Peyer's patch (tissue), 4 donors: ENCODE results near the gene TMPRSS11B. TPM values are rescaled to one million over a fixed set of nuclear protein-coding genes. Genes with fewer than 3 reads are reported as not detected.

Experiments
- DNase-seq, 3 donors: peaks; one replicate each; pipeline ENCODE4 v3.0.0-alpha.2; 2017 to 2019
- H3K27ac ChIP-seq, 4 donors: fragments of 200-600 bp; sonication (generic); one replicate each; pipeline ENCODE4 v1.5.1; 2016 to 2019
- H3K27me3 ChIP-seq, 2 donors: fragments of 200-600 bp; sonication (generic); one replicate each; pipeline ENCODE4 v1.5.1; 2019
- H3K36me3 ChIP-seq, 3 donors: fragments of 200-600 bp; sonication (generic); one replicate each; pipeline ENCODE4 v1.5.1; 2016 to 2019
- H3K4me1 ChIP-seq, 4 donors: fragments of 200-600 bp; sonication (generic); one replicate each; pipeline ENCODE4 v1.5.1; 2016 to 2019
- H3K4me3 ChIP-seq, 4 donors: fragments of 200-600 bp; sonication (generic); 1 replicate in 3 of 4; 2 replicates in 1 of 4; pipeline ENCODE4 v1.5.1; 2016 to 2019; ENCODE audit warnings: mild to moderate bottlenecking in 1 of 4
- H3K9me3 ChIP-seq, 4 donors: fragments of 200-600 bp; sonication (generic); one replicate each; pipeline ENCODE4 v1.5.1; 2016 to 2019; ENCODE audit warnings: mild to moderate bottlenecking in 1 of 4
- POLR2A ChIP-seq, 2 donors: fragments of 450-650 bp; IDR thresholded peaks; one replicate each; pipeline ENCODE4 v1.5.1; 2017; ENCODE audit warnings: antibody characterized with exemption in 2 of 2, mild to moderate bottlenecking in 2 of 2, moderate library complexity in 2 of 2
- total RNA-seq, 4 donors: library from RNA; depleted of rRNA; stranded (reverse); fragments of >200 nt; gene quantifications; one replicate each; pipeline ENCODE4 v1.1.0, GENCODE V29; 2016
- TF ChIP-seq, protein P1 (sequence below), 6 experiments: fragments of 450-650 bp in 4 of 6; fragments of 200-600 bp in 2 of 6; sonication (generic) in 1 of 6; IDR thresholded peaks; one replicate each; pipeline ENCODE4 v1.5.1; 2017 to 2019; ENCODE audit warnings: antibody characterized with exemption in 6 of 6, mild to moderate bottlenecking in 3 of 6, moderate library complexity in 1 of 6

The TMPRSS11B gene
- total RNA-seq, 4 donors from 2014 or later: not detected

DNA sequence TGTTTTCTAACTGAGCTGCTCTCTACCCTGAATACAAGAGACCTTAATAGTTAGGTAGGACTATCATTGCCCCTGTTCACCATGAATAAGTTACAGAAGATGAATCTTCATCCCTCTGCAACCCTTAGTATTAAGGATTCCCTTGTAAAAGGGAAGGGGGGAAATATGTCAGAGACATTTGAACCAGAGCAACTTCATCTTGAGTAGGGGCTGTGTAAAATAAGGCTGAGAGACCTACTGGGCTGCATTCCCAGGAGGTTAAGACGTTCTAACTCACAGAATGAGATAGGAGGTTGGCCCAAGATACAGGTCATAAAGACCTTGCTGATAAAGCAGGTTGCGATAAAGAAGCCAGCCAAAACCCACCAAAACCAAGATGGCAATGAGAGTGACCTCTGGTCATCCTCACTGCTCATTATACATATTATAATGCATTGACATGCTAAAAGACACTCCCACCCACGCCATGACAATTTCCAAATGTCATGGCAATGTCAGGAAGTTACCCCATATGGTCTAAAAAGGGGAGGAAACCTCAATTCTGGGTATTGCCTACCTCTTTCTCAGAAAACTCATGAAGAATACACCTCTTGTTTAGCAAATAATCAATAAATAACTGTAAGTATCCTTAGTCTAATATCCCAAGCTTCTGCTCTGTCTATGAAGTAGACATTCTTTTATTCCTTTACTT lies 19.5 kb upstream of the TMPRSS11B start:
- no peaks in the 10 kb centered on the region for H3K9me3 ChIP-seq
- no peak for TF ChIP-seq POLR2A (IDR thresholded peaks at IDR 0.05)
- TF ChIP-seq, protein P1, sequence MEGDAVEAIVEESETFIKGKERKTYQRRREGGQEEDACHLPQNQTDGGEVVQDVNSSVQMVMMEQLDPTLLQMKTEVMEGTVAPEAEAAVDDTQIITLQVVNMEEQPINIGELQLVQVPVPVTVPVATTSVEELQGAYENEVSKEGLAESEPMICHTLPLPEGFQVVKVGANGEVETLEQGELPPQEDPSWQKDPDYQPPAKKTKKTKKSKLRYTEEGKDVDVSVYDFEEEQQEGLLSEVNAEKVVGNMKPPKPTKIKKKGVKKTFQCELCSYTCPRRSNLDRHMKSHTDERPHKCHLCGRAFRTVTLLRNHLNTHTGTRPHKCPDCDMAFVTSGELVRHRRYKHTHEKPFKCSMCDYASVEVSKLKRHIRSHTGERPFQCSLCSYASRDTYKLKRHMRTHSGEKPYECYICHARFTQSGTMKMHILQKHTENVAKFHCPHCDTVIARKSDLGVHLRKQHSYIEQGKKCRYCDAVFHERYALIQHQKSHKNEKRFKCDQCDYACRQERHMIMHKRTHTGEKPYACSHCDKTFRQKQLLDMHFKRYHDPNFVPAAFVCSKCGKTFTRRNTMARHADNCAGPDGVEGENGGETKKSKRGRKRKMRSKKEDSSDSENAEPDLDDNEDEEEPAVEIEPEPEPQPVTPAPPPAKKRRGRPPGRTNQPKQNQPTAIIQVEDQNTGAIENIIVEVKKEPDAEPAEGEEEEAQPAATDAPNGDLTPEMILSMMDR (IDR thresholded peaks at IDR 0.05): no peak
- no peaks in the 10 kb centered on the region for H3K27me3 ChIP-seq
- no peaks in the 10 kb centered on the region for H3K36me3 ChIP-seq
- no peak for DNase-seq
- H3K4me1 ChIP-seq: no peaks in the 10 kb centered on the region
- no peak overlapping the region for H3K4me3 ChIP-seq
- no peak overlapping the region for H3K27ac ChIP-seq

GRCh38 chr4:68259191-68259590 lies 13.7 kb upstream of the TMPRSS11B start:
- no peak overlapping the region for H3K4me3 ChIP-seq
- H3K27ac ChIP-seq: no peak overlapping the region
- H3K9me3 ChIP-seq: no peaks in the 10 kb centered on the region
- no peaks in the 10 kb centered on the region for H3K4me1 ChIP-seq
- TF ChIP-seq POLR2A (IDR thresholded peaks at IDR 0.05): no peak
- TF ChIP-seq, protein P1 (IDR thresholded peaks at IDR 0.05): no peak
- H3K27me3 ChIP-seq: no peaks in the 10 kb centered on the region
- no peak for DNase-seq
- no peaks in the 10 kb centered on the region for H3K36me3 ChIP-seq

DNA sequence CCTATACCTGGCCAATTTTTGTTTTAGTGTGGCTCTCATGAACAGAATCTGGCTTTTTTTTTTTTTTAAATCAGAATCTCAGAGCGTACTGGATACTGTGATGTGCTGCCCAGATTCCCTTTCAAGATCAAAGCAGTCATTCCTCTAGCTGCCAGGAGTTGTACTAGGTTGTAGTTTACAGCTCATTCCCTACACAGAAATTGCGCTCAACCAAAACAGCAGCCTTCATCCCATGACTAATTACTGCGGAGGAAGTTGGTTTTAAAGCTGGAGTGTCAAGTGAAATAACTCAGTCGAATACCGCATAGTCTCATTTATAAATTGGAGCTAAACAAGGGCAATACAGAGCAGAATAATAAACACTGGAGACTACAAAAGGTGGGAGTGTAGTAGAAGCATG lies 12.2 kb upstream of the TMPRSS11B start:
- Histone ChIP-seq H3K27ac (no peak overlapping the region), H3K4me1 (no peaks in the 10 kb centered on the region), H3K27me3 (no peaks in the 10 kb centered on the region), H3K36me3 (no peaks in the 10 kb centered on the region), H3K9me3 (no peaks in the 10 kb centered on the region), H3K4me3 (no peak overlapping the region)
- no peak for DNase-seq
- TF ChIP-seq, protein P1 (IDR thresholded peaks at IDR 0.05): no peak
- no peak for TF ChIP-seq POLR2A (IDR thresholded peaks at IDR 0.05)

GRCh38 chr4:68256284-68256683 lies 10.8 kb upstream of the TMPRSS11B start:
- Histone ChIP-seq H3K36me3 (no peaks in the 10 kb centered on the region), H3K27ac (no peak overlapping the region), H3K27me3 (no peaks in the 10 kb centered on the region), H3K4me3 (no peak overlapping the region), H3K9me3 (no peaks in the 10 kb centered on the region), H3K4me1 (no peaks in the 10 kb centered on the region)
- TF ChIP-seq POLR2A (IDR thresholded peaks at IDR 0.05): no peak
- TF ChIP-seq, protein P1 (IDR thresholded peaks at IDR 0.05): no peak
- no peak for DNase-seq

DNA sequence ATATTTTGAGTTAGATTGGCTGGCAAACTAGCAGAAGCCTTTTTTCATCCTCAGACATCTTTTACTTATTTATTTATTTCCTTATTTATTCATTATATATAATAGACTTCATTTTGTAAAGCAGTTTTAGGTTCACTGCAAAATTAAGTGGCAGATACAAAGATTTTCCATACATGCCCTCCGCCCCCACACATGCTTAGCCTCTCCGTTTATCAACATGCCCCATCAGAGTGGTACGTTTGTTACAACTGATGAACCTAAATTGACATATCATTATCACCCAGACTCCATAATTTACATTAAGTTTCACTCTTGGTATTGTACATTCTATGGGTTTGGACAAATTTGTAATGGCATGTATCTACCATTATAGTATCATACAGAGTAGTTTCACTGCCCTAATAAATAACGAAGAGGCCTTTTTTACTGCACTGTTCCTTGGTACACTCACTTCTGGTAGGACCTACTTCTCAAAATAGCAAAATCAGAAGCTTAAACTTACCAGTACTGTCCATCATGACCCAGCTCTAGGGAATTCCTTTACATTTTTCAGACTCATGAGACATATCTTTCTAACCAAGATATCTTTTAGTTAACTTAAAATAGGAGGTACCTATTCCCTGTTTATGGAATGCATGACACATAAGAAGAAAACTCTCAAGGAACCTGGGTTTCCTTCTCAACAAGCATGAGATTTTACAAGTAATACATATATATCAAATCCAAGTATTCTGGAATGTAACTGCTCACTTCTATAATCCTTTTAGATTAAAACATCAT lies 4.8 kb upstream of the TMPRSS11B start:
- DNase-seq: no peak
- no peak overlapping the region for H3K27ac ChIP-seq
- H3K9me3 ChIP-seq: no peaks in the 10 kb centered on the region
- H3K4me1 ChIP-seq: no peaks in the 10 kb centered on the region
- no peak overlapping the region for H3K4me3 ChIP-seq
- no peaks in the 10 kb centered on the region for H3K27me3 ChIP-seq
- H3K36me3 ChIP-seq: no peaks in the 10 kb centered on the region
- TF ChIP-seq, protein P1 (IDR thresholded peaks at IDR 0.05): no peak
- no peak for TF ChIP-seq POLR2A (IDR thresholded peaks at IDR 0.05)
